HL-60 (cell line): ENCODE measurements around the gene GSAP.

Source experiments
- DNase-seq, 2 experiments: peaks; one replicate each; pipeline ENCODE4 v3.0.0-alpha.2; 2010 to 2020; ENCODE audit warnings: low read depth in 1 of 2, low spot score in 1 of 2
- H3K27ac ChIP-seq: fragments of 250-450 bp; sonication (Bioruptor Pico); replicated peaks from 2 replicates; pipeline ENCODE4 v1.5.1; 2020; ENCODE audit warnings: mild to moderate bottlenecking, moderate library complexity
- H3K27me3 ChIP-seq: fragments of 250-450 bp; sonication (Bioruptor Pico); 2 replicates; pipeline ENCODE4 v1.5.1; 2021; ENCODE audit warnings: mild to moderate bottlenecking, moderate library complexity; ENCODE audit not compliant: insufficient read depth, poor library complexity, severe bottlenecking
- H3K4me3 ChIP-seq: replicated peaks from 2 replicates; pipeline ENCODE4 v1.5.1; 2011; ENCODE audit warnings: mild to moderate bottlenecking, control low read depth, low read length; ENCODE audit not compliant: insufficient read depth
- GABPA ChIP-seq: IDR thresholded peaks from 2 replicates; pipeline ENCODE4 v1.6.1; 2012; ENCODE audit warnings: low read depth
- POLR2AphosphoS5 ChIP-seq: IDR thresholded peaks from 2 replicates; pipeline ENCODE4 v1.6.1; 2012; ENCODE audit warnings: low read depth
- SPI1 ChIP-seq: IDR thresholded peaks from 2 replicates; pipeline ENCODE4 v1.6.1; 2012; ENCODE audit warnings: low read depth, mild to moderate bottlenecking, borderline replicate concordance
- TF ChIP-seq, protein P1 (sequence below): IDR thresholded peaks from one replicate; pipeline ENCODE4 v1.5.1; 2011; ENCODE audit warnings: low read length, control low read depth, inconsistent platforms; ENCODE audit not compliant: insufficient read depth
- TF ChIP-seq, protein P2 (sequence below): IDR thresholded peaks from 2 replicates; pipeline ENCODE4 v1.6.1; 2012; ENCODE audit warnings: low read depth; ENCODE audit not compliant: insufficient replicate concordance

GSAP gene

DNA sequence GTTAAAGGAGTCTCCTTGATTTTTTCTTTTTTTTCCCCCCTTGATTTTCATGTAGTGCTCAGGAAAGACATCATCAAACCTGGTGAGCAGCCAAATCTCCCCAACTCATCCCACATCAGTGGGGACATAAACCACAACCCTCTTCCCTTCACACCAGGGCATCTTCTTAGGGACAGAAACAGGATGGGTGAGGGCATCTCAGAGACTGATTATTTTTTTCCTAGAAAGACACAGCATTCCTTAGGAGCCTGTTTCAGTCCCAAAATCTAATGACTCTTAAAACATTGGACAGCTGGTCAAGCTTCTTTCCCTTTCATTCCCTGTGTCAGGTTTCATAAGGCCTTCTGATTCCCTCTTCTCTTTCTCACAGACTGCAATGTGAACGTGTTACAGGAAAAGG, 31.5 kb upstream of the GSAP start:
- DNase-seq, result no peak
- TF ChIP-seq, protein P1, sequence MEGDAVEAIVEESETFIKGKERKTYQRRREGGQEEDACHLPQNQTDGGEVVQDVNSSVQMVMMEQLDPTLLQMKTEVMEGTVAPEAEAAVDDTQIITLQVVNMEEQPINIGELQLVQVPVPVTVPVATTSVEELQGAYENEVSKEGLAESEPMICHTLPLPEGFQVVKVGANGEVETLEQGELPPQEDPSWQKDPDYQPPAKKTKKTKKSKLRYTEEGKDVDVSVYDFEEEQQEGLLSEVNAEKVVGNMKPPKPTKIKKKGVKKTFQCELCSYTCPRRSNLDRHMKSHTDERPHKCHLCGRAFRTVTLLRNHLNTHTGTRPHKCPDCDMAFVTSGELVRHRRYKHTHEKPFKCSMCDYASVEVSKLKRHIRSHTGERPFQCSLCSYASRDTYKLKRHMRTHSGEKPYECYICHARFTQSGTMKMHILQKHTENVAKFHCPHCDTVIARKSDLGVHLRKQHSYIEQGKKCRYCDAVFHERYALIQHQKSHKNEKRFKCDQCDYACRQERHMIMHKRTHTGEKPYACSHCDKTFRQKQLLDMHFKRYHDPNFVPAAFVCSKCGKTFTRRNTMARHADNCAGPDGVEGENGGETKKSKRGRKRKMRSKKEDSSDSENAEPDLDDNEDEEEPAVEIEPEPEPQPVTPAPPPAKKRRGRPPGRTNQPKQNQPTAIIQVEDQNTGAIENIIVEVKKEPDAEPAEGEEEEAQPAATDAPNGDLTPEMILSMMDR, result no peak
- no peak for TF ChIP-seq SPI1
- no peak for TF ChIP-seq POLR2AphosphoS5
- TF ChIP-seq, protein P2, sequence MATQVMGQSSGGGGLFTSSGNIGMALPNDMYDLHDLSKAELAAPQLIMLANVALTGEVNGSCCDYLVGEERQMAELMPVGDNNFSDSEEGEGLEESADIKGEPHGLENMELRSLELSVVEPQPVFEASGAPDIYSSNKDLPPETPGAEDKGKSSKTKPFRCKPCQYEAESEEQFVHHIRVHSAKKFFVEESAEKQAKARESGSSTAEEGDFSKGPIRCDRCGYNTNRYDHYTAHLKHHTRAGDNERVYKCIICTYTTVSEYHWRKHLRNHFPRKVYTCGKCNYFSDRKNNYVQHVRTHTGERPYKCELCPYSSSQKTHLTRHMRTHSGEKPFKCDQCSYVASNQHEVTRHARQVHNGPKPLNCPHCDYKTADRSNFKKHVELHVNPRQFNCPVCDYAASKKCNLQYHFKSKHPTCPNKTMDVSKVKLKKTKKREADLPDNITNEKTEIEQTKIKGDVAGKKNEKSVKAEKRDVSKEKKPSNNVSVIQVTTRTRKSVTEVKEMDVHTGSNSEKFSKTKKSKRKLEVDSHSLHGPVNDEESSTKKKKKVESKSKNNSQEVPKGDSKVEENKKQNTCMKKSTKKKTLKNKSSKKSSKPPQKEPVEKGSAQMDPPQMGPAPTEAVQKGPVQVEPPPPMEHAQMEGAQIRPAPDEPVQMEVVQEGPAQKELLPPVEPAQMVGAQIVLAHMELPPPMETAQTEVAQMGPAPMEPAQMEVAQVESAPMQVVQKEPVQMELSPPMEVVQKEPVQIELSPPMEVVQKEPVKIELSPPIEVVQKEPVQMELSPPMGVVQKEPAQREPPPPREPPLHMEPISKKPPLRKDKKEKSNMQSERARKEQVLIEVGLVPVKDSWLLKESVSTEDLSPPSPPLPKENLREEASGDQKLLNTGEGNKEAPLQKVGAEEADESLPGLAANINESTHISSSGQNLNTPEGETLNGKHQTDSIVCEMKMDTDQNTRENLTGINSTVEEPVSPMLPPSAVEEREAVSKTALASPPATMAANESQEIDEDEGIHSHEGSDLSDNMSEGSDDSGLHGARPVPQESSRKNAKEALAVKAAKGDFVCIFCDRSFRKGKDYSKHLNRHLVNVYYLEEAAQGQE, result no peak
- no peak for TF ChIP-seq GABPA

DNA sequence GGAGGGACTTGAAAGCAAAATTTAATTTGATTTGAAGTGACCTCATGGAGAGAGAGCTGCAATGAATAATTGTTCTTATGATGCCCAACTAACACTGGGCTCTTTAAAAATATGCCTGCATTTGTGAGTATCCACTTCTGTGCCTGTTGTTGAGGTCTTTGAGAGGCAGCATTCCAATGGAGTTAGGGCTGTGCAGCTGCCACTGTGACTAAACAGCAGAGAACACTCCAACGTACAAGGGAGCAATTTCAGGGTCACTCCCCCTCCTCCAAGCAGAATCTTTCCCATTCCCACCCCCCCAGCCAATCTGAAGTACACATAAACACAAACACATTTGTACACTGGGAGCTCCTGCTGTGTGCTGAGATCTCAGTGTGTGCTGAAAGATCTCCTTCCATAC, 28.0 kb upstream of the GSAP start:
- H3K4me3 ChIP-seq, result no peak overlapping the region
- H3K27ac ChIP-seq, result no peak overlapping the region
- H3K27me3 ChIP-seq, result no peaks in the 10 kb centered on the region
- DNase-seq, result no peak
- TF ChIP-seq GABPA, result no peak

More for the DNA sequence above, 31.5 kb upstream of the GSAP start:
- Histone ChIP-seq H3K4me3 (no peak overlapping the region), H3K27me3 (no peaks in the 10 kb centered on the region), H3K27ac (no peak overlapping the region)

DNA sequence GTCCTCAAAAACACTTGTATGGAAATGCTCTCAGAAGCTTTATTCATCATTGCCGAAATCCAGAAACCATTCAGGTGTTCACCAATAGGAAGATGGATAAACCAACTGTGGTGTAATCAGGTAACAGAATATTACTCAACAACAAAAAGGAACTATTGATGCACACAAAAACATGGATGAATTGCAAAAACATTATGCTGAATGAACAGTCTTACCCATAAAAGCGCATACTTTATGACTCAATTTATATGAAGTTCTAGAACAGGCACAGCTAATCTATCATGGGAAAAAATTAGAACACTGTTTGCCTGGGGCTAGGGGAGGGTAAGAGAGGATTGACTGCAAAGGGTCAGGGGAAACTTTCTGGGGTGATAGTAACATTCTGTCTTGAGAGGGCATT, 26.9 kb upstream of the GSAP start:
- DNase-seq, result no peak
- TF ChIP-seq GABPA (no peak), SPI1 (no peak), POLR2AphosphoS5 (no peak)
- TF ChIP-seq, protein P2, result no peak
- TF ChIP-seq, protein P1, result no peak
- Histone ChIP-seq H3K27ac (peak overlapping the region; percentile 29), H3K4me3 (no peak overlapping the region), H3K27me3 (no peaks in the 10 kb centered on the region)

DNA sequence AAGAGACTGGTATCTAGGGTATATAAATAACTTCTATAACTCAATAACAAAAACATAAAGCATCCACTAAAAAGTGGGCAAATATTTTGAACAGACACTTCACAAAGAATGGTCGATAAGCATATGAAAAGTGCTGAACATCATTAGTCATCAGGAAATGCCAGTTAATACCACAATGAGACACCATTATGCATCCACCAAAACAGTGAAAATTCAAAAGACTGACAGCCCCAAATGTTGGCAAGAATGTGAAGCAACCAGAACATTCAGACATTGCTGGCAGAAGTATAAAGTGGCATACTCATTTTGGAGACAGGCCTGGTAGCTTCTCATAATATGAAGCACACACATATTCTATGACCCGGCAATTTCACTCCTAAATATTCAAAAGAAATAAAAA, 26.5 kb upstream of the GSAP start:
- no peak for TF ChIP-seq SPI1
- TF ChIP-seq POLR2AphosphoS5, result no peak
- TF ChIP-seq, protein P2, result no peak
- TF ChIP-seq, protein P1, result no peak
- TF ChIP-seq GABPA, result no peak
- H3K27ac ChIP-seq, result no peak overlapping the region; the same call in 1 of the 2 replicates
- H3K4me3 ChIP-seq, result no peak overlapping the region
- no peak for DNase-seq
- H3K27me3 ChIP-seq, result no peaks in the 10 kb centered on the region
